ENCODE results near the gene SLC27A1.
"Not testable (repeated sequence)": the region's sequence is repeated elsewhere in the genome, so short reads cannot be mapped to it uniquely, and the experiment has no call there.

Gene SLC27A1

GRCh38 chr19:17539238-17540117 lies 69.2 kb downstream of the SLC27A1 start:
- ATAC-seq = peak; percentile 91 to 92

DNA sequence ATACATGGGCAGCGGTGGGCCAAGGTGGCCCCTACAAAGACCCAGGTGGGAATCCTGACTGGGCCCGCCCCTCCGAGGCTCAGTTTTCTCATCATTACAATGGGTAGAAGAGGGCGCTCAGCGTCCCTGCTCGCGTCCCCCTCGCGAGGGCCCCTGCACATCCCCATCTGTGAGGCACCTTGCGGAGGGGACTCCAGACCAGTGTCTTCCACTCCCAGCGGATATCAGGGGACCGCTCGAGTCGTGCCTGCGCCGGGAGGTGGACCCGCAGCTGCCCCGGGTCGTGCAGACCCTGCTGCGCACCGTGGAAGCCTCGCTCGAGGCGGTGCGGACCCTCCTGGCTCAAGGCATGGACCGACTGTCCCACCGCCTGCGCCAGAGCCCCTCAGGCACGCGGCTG lies 69.8 kb downstream of the SLC27A1 start:
- ATAC-seq = no peak

- no peak for ATAC-seq
These were observed 70.9 kb downstream of the SLC27A1 start for GRCh38 chr19:17541184-17541759.

DNA sequence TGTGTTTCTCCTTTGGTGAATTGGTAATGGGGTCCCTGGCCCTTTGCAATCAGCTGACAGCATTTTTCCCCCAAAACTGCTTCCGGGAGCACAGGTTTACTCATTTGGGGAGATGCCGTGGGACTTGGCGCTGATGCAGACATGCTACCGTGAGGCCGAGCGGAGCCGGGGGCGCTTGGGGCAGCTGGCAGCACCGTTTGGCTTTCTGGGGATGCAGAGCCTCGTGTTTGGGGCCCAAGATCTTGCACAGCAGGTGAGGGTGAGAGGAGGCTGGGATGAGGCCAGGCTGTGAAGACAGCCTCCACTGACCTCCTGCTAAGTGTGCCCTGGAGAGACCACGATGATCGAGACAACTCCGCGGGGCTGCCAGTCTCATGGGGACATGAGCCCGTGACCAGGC lies 71.7 kb downstream of the SLC27A1 start:
- ATAC-seq = no peak

DNA sequence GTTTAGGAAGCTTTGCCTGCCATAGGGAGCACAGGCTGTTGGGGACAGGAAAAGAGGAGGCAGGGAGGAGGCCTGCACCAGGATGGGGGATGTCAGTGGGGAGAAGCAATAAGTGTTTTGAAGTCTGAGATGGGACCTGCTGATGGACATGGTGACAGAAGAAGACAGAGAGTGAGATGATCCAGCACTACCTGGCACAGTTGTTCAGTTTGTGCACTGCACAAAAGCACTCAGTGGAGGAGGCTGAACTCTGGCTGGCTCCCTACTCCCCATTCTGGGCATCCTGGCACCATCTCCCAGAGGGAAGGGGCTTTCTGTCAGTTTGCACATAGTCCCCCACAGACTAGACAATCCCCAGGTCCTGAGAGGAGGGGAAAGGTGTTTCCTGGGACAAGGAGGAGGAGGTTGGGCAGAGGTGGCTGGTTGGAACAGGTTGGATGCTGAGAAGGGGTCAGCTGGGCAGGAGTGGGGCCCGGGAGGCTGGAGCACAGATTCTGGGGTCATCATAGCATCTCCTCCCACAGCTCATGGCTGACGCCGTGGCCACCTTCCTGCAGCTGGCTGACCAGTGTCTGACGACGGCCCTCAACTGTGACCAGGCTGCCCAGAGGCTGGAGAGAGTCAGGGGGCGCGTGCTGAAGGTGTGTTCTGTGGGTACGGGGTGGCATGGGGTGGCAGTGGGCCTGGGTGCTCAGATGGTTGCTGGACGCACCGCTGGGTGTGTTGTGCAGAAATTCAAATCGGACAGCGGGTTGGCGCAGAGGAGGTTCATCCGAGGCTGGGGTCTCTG lies 72.7 kb downstream of the SLC27A1 start:
- no peak for ATAC-seq

GRCh38 chr19:17543986-17544385 lies 73.7 kb downstream of the SLC27A1 start:
- no peak for ATAC-seq

GRCh38 chr19:17544418-17544817 lies 74.1 kb downstream of the SLC27A1 start:
- ATAC-seq = no peak

DNA sequence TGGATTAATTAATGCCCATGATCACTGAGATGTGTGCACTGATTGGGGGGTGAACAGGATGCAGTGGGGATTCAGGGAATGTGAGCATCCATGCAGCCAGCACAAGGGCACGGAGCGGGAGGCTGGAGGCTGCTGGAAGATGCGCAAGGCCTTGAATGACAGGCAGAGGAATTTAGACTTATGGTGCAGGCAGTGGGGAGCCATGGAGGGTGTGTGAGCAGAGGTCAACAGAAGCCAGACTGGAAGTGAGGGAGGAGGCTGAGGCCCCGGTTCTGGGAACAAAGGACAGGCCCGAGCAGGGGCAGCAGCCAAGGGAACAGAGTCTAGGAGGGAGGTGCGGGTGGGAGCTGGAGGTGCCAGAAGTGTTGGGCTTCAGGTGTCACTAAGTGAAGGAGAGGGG lies 77.8 kb downstream of the SLC27A1 start:
- no peak for ATAC-seq

- ATAC-seq = no peak
These were observed 78.9 kb downstream of the SLC27A1 start for GRCh38 chr19:17549085-17549740.

- no peak for ATAC-seq
These were observed 79.8 kb downstream of the SLC27A1 start for GRCh38 chr19:17550076-17550667.

- ATAC-seq = not testable (repeated sequence)
These were observed 82.4 kb downstream of the SLC27A1 start for GRCh38 chr19:17552735-17553134.

GRCh38 chr19:17553256-17553655 lies 82.9 kb downstream of the SLC27A1 start:
- ATAC-seq = no peak

- ATAC-seq = peak; percentile 7 to 8
These were observed 84.7 kb downstream of the SLC27A1 start for GRCh38 chr19:17554968-17555479.

DNA sequence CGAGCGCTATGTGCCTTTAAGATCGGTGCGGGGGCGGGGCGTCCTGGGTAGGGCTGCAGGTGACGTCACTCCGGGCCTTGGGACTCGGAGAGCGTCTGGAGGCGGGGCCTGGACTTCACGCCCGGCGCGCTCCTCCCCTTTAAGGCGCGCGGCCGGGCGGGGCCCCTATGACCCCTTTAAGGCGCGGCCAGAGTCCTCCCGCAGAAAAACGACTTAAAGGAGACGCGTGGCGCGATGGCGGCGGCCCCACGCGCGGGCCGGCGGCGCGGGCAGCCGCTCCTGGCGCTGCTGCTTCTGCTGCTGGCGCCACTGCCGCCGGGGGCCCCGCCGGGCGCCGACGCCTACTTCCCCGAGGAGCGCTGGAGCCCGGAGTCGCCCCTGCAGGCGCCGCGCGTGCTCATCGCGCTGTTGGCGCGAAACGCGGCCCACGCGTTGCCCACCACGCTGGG lies 85.2 kb downstream of the SLC27A1 start, which contains the start of gene COLGALT1:
Gene COLGALT1 (plus strand): TSS at position 170 of the 449 bp plus-strand sequence. CDS start 65 bp downstream, at position 235.
- ATAC-seq = peak; percentile 94 to 95
